ENCODE data around the gene KRT74.
"Not testable (repeated sequence)": the region's sequence is repeated elsewhere in the genome, so short reads cannot be mapped to it uniquely, and the experiment has no call there.

KRT74 gene

DNA sequence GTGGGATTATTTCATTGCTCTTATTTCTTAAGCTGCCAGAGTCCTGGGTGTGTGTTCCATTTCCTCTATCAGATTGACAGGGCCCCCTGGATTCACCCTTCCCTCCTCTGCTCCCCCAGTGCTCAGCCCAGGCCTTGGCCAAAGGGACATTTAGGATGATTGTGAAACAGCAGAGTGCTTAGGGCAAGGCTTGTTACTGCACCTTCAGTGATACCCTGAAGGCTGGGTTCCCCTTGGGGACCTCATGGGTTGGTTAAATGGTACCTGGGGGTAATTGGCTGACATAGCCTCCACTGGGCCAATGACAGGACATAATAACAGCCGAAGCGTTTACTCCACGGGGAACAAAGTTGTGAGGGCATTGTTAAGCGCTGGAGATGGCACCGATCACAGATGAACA is 28.9 kb upstream of the KRT74 start:
- no peak for DNase-seq (ENCODE audit: low read depth)

DNA sequence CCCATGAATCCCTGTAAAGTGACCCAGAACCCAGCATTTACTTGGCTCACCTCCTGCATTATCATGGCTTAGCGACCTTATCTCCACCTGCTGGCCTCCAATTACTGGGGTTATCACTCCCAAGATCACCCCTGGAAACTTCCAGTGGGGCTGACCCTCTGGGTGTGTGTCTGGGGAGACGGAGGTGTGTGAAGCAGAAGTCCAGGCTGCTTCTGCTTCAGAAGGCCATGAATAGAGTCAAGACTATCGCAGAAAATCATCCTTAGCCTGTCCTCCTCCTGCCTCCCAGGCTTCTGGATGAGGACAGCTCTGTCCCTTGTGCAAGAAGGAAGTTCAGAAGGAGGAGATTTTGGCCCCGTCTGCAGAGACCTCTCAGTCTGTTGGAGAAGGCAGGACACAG is 28.0 kb upstream of the KRT74 start:
- DNase-seq (ENCODE audit: low read depth), result no peak

DNA sequence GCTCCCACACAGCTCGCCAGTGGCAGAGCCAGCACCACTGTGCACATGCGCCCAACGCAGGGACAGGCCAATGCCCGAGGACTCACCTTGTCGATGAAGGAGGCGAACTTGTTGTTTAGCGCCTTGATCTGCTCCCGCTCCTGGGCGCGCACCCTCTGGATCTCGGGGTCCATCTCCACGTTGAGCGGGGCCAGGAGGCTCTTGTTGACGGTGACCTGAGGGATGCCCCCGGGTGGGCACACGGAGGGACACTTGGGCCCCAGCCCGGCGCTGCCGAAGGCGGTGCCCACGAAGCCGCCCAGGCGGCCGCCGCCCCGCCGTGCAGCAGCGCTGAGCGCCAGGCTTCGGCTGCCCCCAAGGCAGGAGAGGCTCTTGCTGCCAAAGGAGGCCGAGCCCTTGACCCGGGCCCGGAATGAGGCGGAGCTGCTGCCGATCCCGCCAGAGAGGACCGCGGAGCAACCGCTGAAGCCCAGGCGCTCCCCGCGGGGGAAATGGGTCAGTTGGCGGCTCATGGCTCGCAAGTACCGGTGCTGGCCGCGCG is 27.4 kb upstream of the KRT74 start, which contains the start of gene KRT72:
TSS of gene KRT72 (minus strand) at position 523 of the 541 bp plus-strand sequence. CDS start at position 512, 11 bp downstream.
- DNase-seq (ENCODE audit: low read depth), result no peak

DNA sequence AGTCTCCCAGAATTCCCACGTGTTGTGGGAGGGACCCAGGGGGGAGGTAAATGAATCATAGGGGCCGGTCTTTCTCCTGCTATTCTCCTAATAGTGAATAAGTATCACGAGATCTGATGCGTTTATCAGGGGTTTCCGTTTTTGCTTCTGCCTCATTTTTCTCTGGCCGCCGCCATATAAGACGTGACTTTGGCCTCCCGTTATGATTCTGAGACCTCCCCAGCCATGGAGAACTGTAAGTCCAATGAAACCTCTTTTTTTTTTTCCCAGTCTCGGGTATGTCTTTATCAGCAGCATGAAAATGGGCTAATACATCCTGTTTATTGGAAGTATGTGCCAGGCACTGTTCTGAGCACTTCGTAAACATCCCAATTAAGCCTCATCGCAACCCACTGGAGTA is 26.8 kb upstream of the KRT74 start:
- no peak for DNase-seq (ENCODE audit: low read depth)

DNA sequence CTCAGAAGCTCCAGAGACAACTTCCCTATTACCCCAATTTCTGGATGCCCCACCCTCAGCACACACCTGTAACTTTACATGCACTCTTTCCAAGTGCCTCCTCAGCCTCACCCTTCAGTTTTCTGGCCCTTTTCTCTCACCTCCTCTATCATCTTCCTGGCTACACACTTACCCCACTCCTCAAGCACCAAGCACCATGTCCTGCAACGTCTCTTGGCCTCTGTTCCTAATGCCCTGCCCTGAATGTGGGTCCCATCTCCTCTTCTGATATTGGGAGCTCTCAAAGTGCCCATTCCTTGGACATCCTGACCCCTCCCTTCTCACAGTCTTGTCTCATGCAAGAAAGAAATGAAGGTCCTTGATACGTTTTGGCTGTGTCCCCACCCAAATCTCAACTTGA is 26.4 kb upstream of the KRT74 start:
- no peak for DNase-seq (ENCODE audit: low read depth)

DNA sequence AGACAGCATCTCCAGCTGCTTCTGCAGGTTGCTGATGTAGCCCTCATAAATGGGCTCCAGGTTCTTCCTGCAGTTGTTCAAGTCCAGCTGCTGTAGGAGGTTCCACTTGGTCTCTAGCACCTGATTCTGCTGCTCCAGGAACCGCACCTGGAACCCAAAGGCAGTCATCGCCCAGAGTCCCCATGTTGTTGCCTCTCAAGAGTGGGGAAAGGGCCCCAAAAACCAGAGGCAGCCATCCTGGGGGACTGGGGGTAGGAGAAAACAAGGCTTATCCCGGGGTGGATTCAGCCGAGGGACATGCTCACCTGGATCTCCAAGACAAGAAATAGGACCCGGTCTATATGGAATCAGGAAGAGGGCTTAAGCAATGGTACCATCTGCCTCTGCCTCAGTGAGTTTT is 25.3 kb upstream of the KRT74 start:
- no peak for DNase-seq (ENCODE audit: low read depth)

DNA sequence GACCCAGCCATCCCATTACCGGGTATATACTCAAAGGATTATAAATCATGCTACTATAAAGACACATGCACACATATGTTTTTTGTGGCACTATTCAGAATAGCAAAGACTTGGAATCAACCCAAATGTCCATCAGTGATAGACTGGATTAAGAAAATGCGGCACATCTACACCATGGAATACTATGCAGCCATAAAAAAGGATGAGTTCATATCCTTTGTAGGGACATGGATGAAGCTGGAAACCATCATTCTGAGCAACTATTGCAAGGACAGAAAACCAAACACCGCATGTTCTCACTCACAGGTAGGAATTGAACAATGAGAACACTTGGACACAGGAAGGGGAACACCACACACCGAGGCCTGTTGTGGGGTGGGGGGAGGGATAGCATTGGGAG is 20.6 kb upstream of the KRT74 start:
- DNase-seq (ENCODE audit: low read depth), result not testable (repeated sequence)

DNA sequence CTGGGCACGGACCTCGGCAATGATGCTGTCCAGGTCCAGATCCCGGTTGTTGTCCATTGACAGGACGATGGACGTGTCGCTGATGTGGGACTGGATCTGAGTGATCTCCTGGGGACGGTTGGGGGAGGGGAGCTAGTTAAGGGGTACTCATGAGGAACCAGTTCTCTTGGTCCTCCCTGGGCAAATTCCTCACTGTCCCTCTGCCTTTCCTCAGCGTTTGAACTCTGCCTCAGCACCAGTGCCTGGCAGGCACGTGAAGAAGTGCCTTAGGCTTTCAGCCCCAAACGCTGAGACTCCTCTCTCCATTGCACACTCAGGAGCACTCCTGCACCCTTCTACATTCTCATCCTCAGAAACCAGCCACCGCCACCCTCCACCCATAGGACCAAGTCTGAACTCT is 17.9 kb upstream of the KRT74 start:
- DNase-seq (ENCODE audit: low read depth), result no peak

DNA sequence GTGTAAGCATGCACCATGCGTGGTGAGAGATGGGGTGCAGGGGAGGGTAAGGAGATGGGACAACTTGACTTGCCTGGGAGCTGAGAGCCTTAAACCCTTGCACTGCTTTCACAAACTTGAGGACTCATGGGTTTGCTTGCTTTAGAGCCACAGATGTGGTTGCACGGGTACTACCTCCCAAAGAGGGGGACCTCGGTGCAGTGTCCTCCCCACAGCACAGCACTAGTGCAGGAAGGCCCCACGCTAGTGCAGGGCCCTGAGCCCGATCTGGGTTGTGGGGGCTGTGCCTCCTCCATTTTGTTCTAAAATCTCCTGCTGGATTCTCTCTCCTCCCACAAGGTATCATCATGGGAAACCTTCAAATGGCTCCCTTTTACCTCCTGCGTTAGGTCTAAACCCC is 16.4 kb upstream of the KRT74 start:
- no peak for DNase-seq (ENCODE audit: low read depth)

DNA sequence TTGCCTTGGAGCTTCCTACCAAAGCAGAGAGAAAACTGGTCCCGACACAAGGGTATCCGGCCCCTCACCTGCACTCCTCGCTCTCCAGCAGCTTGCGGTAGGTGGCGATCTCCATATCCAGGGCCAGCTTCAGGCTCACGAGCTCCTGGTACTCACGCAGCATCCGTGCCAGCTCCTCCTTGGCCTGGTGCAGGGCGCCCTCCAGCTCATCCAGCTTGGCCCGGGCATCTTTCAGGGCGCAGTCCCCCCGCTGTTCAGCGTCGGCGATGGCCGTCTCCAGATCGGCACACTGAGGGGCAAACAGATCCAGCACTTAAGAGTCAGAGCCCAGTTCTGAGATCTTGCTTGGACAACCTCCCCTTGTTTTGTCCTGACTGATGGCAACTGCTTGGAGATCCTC is 13.9 kb upstream of the KRT74 start:
- DNase-seq (ENCODE audit: low read depth), result no peak

DNA sequence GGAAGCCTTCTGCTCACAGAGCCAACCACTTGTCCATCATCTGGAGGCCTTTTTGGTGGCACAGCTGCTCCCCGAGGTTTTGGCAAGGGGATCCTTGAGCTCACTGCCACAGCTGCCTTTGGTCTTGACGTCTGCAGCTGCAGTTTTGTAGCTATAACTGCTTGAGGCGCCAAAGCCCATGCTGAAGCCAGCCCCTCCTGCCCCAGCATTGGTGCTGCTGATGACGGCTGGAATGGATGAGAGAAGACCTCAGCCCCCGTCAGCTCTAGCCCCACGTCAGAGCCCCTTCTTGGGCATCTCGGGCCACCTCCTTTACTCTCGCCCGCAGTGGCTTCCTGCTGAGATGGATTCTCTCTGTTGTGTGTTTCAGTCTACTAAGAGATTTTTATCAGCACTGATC is 12.3 kb upstream of the KRT74 start:
- DNase-seq (ENCODE audit: low read depth), result no peak

DNA sequence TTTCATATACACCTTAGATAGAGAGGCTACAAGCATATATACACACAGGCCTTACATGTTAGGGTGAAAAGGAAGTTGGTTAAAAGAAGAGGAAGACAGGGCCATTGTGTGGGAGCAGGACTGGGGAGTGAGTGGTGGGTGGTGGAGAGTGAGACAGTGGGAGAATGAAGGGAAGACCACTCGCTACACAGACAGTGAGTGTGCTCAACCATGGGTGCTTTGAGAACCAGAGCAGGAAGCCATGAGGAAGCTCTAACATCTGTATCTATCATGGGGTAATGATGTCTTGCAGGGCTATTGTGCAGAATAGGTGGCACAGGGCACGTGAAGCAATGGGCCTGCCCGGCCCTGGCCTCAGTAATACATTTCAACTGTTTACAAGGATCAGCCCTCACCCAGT is 11.4 kb upstream of the KRT74 start:
- DNase-seq (ENCODE audit: low read depth), result no peak

DNA sequence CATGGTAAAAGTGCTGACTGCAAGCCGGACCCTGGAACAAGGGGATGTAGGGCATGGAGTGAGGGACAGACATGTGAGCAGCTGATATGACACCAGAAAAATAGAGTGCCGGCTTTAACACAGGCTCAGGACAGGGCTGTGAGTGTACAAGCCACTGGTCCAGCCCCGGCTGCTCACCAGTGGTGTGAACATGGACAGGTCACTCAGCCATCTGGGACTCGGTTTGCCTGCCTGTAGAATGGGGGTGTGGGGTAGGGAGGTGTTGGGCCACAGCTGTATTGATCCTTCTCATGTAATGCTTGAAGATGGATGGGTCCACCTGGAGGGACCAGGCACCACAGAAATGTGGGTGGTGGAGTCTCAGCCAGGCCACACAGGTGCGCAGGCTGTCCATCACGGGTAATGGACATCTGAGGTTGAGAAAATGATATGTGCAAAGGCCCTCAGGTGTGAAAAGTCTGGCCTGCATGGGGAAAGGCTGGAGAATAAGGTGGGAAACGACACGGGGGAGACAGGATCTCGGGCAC is 10.6 kb upstream of the KRT74 start:
- DNase-seq (ENCODE audit: low read depth), result no peak

DNA sequence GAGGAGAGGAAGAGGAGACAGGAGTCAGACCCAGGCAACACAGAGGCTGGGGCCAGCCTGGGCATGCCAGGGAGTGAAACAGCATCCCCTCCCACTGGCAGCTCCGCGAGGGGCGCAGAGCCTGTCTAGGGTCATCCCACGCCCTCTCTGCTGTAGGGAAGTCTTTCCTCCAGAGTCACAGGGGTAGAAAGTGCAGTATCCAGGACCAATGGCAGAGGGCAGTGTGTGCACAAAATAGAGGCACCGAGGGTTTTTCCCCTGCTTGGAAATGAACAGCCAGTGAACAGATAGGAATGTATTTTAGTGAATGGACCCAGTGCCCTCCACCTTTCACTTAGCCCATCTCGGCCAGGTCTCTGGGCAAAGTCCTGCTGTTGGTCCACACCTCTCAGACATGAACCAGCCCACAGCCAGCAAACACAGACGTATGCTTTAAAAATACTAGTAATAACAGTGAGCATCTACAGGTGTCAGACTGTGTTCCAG is 9.4 kb upstream of the KRT74 start:
- peak; percentile 68 for DNase-seq (ENCODE audit: low read depth)

DNA sequence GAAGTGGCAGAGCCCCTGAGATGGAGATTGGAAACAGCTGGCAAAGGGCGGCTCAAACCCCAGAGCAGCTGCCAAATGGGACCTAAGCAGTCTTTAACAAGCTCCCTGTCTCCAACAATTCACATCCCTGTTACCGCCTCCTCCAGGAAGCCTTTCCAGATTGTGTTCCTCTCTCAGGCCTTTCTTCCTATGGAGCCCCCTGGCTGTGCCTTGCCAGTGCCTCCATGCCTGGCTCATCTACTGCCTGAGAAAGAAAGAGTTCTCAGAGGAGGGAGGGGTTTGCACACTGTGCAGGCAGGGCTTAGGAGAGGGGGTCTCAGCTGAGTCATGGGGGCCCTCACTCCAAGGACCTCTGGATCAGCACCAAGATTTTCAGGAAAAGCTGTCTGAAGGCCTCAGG is 8.8 kb upstream of the KRT74 start:
- no peak for DNase-seq (ENCODE audit: low read depth)

DNA sequence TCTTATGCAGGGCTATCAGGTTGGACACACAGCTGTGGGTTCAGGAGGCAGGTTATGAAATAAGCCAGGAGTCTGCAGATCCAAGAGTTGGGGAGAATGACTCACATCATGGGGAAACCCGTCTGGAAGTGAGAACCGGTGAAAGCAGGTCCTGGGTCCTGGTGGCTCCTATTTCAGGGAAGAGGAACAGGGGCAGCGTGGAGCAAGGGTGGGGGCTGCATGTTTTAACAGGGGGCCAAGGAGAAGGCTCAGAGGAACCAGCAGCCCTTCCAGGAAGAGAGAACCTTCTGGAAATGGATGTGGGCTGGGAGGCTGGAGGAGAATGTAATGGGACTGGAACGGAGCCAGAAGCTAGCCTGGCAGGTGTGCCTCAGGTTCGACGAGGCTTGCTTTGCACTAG is 7.8 kb upstream of the KRT74 start:
- peak; percentile 15 for DNase-seq (ENCODE audit: low read depth)

DNA sequence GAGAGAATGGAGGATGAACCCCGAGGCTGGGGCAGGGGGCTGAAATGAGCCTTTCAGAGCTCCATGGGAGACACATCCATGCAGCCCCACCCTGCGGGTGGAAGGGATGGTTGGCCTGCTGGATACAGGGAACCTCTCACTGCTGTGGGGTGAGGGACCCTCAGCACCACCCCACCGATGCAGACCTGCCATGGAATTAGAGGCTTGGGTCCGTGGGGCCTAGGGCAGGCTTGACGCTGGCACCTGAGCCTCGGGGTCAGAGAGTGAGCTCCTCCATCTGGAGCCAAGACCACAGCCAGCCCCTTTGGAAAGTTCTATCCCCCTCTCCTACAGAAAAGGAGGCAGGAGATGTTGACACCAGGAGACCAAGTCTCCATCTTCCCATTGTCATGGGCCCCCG is 7.4 kb upstream of the KRT74 start:
- no peak for DNase-seq (ENCODE audit: low read depth)

DNA sequence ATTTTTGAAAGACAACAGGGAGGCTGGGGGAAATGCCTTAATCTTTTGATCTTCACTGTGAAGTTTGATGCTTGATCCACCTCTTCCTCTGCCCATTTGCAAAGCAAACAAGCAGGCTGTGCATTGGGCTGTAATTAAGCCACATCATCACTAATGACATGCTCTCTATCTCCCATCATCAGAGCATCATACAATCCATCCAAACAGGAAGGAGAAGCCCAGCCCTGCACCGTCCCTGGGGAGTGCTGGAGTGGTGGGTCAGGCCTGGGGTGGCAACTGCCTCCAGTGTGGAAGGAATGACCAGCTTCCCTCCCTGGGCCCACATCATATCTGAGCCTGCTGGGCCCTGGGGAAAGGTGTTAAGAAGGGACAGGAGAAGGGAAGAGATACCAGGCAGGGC is 6.9 kb upstream of the KRT74 start:
- DNase-seq (ENCODE audit: low read depth), result no peak

DNA sequence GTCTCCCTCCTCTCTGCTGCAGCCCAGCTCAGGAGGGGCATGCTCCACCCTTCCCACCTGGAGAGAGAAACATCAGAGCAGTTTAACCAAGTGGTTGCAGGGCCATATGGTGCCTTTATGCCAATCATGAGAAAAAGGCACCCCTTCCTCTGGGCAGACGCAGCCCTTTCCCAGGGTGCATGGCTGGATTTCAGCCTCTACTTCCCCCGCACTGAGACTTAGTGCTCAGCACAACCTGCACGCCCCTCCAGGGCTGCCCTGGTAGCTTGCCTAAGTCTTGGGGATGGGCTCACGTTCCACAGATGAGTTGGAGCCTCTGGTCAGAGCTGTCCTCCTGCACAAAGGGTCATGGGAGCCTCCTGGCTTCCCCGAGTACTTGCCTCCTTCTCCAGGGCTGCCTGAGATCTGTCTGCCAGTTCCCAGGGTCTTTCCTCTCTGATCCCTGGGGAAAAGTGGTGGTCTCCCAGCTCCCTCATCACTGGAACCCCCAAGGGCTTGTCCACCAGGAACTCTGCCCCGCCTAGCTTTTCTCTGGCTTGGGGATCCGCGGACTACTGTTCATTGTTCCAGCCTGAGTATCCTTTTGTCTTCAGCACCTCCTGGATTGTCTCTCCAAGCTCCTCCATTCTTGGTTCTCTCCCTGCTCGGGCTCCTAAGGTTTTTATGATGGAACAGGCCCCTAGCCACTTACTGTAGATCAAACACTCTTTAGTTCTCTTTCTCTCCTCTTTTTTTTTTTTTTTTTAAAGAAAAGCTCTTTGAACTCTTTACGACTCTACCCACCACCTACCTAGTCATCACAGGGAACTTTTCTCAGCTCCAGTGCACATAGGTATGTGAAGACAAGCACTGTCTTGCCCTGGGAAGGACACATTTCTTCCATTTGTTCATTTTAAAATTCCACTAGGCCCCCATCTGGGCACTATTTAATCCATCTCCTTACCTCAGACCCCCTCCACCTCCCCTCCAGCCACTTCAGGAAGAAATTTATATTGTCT is 6.1 kb upstream of the KRT74 start:
- no peak for DNase-seq (ENCODE audit: low read depth)

DNA sequence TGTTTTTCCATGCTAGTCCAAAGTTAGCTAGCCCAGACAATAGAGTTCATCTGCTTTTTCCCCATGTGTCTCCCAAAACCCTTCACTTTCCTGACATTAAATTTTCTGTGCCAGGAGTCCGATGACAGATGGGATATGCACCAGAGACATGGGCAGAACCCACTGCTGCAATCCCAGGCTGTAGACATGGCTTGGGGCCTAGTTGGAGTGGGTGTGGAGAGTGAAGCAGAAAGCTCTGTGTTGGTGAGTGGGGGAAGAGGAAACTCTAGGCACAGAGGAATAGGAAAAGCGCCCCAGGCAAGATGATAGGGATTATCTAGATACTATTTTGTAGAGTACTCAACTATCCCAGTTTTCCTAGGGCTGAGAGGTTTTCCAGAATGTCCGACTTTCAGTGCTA is 4.8 kb upstream of the KRT74 start:
- DNase-seq (ENCODE audit: low read depth), result no peak

DNA sequence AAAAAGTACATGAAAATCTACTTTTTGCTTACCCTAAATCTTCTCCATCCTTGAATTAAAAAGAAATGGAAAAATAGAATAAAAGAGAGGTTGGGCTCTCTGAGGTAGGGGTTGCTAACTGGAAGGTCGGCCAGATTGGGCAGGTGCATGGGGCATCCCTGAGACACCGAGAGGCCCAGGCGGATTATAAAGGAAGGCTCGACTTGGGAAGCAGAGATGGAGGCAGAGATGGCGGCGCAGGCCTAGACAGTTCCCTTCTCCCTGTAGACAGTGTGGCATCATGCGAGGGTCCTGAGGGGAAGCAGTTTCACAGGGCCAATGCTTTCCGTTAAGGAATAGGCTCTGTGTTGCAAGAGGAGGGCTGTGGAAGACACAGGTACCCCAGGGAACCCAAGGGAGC is 3.7 kb upstream of the KRT74 start:
- DNase-seq (ENCODE audit: low read depth), result no peak

DNA sequence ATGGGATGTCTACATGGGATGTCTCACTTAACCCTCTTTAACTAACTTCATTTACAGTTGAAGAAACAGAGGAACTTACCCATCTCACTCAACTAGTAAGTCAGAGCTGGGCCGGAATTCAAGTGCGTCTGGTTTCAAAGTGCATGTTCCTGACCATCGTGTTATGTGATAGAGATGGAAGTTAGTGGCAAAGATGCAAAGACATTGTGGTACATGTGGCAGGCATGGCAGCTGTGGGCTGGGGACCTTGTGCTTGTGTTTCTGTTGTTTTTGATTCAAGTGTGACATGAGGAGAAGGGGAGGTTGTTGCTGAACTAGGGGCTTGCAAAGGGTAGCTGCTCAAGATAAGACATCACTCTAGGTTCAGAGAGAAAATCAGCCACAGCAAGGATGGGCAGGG is 2.3 kb upstream of the KRT74 start:
- no peak for DNase-seq (ENCODE audit: low read depth)

DNA sequence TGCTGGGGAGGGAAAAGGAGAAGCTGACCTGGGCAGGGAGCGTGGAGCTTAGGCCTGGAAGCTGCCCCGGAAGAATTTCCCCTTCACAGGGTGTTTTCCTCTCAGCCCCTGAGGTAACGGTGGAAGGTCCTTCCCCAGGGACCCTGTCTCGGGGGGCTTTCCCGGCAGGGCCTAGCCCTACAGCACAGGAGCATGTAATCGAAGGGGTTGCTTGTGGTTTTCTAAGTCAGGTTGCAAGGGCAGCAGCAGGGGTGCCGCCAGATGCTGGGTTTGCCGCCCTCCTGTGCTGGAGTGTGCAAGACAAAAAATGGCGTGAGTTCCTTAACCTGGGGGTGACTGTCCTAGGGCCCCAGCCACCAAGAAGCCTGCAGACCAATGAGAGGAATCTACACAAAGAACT is 1.6 kb upstream of the KRT74 start:
- no peak for DNase-seq (ENCODE audit: low read depth)

All from EH (cell line).